GM18868 (cell line): ENCODE measurements around the gene APOBEC4.
A peak's percentile ranks its signal among the peaks of the same experiment; 100 is the strongest.
"Not testable (repeated sequence)": the region's sequence is repeated elsewhere in the genome, so short reads cannot be mapped to it uniquely, and the experiment has no call there.

ENCODE experiments used
- ATAC-seq: cut with Tn5 transposase; IDR thresholded peaks from one replicate; pipeline ENCODE4 v1.9.1; 2021; ENCODE audit warnings: mild to moderate bottlenecking, moderate library complexity; ENCODE audit not compliant: unreplicated experiment

Gene APOBEC4, protein sequence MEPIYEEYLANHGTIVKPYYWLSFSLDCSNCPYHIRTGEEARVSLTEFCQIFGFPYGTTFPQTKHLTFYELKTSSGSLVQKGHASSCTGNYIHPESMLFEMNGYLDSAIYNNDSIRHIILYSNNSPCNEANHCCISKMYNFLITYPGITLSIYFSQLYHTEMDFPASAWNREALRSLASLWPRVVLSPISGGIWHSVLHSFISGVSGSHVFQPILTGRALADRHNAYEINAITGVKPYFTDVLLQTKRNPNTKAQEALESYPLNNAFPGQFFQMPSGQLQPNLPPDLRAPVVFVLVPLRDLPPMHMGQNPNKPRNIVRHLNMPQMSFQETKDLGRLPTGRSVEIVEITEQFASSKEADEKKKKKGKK

DNA sequence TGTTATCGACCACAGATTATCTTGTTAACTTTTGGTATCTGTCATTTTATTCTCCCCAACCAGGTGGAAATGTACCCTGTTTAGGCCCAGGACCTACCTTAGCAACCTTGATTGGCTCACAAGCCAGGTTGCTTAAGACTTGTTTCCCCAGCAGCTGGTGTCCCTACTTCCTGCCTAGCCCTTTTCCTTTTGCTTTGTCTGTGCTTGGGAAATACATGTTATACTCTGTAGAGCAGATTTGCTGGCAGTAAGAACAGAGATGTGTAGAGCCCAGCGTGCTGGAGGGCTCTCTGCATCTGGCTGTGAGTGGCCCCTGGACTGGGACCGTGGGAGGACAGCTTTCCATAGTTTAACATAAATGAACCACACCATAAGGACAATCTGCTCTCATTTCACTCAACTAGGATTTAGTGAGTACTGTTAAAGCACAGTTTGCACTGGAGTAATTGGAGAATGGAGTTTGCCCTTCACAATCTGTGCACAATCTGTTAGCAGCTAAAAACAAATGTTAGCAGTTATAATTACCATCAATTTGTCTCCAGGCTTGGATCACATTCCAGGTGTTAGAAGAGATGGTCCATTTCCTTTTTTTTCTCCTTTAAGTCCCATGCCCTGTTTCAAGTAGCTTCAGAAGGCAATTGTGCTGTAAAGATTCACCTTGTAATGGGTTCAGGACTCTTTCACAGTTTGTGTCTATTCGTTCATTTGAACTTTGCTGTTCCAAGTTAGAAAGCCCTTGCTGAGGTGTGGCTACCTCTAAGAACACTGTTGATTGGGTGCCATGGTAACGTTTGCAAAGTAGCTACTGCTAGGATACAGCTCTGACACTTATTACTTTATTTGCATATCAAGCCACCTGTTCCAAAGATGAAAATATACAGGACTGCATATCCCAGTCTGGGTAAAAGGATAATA, at the start of gene APOBEC4:
APOBEC4 (minus strand) TSS at position 770 of the 915 bp plus-strand sequence. CDS start 4,535 bp downstream, outside the sequence.
- ATAC-seq: peak; percentile 29

DNA sequence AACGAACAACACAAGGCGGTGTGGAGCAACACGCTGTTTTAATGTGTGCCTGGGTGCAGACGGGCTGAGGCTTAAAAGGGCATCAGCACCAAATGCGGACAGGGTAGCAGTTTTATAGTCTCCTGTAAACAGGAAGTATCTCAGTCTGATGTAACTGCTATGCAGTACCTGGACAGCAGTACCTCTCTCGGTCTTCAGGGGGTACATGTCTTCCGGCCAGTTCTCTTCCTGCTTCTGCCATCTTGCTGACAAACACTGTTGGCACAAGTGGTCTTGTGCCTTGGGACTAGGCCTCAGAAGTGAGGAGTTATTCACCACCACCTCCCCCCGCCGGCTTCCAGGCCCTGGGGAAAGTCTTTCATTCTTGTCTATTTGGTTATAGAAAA, 49.7 kb upstream of the APOBEC4 start:
- no peak for ATAC-seq

DNA sequence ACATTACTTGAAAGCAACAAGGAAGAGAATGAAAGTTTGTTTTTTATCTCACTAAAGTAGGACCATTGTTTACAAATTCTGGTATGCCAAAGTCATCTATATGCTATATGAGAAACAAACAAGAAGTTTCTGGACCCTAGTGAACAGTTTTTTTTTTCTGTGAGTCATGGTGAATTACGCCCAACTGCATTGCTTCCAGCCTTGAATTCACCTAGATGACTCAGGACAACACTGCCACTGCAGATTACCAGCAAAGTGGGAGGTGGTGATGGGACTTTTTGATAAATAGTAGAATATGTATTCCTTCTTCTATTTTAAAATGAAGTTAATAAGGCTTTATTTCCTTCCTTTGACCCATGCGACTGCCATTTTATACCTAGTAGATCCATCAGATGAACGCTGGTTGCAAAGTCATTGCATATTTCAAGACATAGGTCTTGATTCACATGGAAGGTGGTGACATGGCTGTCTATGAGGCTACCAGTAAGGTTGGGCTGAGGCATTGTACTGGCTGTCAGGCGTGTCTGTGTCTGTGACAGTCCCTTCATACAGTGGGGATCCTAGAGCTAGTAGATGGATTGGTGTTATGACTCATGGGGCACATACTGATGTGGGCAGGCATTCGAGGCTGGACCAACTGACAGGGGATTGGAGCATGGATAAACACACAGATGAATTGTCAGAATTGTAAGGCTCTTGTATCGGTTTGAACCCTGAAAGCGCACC, 49.1 kb upstream of the APOBEC4 start:
- no peak for ATAC-seq

DNA sequence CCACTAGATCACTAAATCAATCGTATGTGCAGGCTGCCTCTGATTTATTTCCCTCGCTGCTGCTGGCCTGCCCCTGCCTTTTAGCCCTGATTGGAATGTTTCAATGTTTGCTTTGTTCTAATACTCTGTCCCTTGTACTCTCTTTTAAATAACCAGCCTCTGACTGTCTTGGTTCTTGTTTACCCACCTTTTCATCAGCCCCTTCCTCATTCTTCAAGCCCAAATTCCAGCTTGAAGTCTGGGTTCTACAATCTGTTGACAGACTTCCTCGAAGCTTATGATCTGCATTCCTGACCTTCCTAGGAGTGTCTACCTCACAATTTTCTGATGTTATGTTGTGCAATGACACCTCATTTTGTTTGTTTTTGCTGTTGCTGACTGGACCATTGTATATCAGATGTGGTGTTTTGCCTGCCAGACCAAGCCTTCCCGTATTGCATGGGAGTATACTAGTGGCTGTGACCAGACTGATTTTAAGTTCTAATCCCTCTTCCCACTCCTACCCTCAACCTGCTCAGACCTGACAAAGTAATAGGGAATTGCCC, 46.6 kb upstream of the APOBEC4 start:
- no peak for ATAC-seq

DNA sequence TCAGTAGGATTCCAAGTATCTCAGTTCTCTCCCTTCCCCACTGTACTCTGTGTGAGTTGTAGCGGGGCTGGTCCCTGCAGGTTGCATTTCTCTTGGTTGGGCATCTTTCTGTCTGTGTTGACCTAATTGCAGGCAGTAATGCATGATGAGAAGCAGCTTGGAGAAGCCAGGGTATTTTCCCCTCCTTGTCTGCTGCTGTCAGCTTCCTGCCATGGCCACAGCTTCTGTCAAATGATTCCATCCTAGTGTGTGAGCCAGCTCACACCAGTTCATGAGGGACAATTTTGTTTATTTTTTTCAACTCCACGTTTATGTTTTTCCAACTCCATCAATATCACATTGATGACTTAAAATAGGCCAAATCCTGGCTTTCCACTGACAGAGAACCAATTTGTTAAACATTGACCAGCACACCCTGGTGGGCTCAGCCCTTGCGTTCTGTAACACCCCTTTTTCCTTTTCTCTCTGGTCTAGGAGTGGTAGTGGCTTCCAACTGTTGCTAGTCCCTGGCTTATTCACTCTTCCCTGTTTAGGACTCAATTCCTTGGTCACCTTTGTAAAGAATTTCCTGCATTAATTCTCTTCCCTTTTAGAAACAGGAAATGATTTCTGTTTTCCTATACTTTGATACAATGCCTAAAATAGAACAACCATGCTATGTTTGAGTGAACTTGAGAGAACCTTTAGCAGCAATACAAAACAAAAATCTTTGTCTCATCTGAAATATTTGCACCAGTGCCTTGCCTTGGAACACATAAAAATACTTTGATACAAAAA, 44.9 kb upstream of the APOBEC4 start:
- ATAC-seq: no peak

DNA sequence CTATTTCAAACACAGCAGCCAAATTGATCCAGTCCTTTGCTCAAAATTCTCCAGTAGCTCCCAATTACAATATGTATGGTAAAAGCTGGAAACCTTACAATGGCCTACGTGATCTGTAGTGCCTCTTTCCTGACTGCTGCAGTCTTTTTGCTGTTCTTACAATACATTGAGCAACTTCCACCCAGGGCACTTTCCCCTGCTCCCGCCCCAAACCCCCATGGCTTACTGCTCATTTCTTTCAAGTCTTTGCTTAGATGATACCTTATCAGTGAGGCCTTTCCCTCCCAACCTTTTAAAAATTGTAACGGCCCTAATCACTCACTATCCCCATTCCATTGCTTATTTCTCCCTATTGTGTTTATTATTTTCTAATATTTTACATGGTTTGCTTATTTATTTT, 43.9 kb upstream of the APOBEC4 start:
- ATAC-seq: no peak

DNA sequence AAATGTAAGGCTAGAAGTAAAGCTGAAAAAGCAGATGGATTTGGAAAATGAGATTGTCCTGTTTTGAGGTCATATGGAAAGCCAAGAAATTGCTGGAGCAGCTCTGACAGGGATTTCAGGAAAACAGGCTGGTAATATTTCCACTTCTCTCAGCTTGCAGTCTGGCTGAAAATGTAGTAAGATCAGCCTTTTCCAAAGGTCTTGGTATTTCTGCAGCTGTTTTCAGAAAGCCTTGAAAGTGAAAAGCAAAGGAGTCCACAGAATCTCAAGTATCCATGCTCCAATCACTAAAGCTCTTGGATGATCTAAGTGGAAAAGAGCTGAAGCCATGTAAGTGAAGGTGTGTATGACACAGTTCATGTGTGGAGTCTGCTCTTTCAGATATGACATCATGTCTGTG, 41.6 kb upstream of the APOBEC4 start:
- no peak for ATAC-seq

DNA sequence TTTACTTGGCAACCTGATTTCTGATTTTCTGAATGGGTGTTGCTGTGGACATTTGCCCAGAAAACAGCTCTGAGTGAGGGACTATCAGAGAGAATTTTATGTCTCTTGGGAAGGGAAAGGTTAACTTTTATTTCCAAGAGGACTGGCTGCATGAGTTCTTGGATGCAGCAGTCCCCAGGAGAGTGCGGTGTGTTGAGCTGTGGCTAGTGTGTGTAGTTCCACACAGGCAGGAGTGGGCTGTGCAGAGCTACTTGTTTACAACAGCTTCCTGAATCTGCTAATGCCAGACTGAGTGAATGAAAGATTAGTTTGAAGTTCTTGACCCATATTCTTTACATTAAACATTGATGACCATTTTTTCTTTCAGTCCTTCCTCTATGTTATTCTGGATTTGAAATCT, 41.0 kb upstream of the APOBEC4 start:
- no peak for ATAC-seq

DNA sequence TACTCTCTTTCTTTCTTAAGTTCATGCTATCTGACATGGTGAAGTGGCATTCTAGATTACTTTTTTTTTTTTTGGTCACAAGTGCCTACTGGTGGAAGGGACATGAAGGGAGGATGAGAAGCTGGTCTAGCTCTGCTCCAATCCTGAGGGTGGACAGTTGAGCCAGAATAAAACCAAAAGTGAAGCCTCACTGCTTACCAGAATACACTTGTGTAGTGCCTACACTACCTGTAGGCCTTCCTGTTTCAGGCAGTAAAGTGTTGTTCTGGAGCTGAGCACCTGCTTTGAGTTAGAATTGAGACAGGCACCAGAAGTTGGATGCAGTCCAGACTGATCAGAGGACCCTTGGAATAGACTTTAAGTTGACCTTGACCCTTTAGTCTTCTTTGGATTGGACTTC, 40.4 kb upstream of the APOBEC4 start:
- ATAC-seq: no peak

DNA sequence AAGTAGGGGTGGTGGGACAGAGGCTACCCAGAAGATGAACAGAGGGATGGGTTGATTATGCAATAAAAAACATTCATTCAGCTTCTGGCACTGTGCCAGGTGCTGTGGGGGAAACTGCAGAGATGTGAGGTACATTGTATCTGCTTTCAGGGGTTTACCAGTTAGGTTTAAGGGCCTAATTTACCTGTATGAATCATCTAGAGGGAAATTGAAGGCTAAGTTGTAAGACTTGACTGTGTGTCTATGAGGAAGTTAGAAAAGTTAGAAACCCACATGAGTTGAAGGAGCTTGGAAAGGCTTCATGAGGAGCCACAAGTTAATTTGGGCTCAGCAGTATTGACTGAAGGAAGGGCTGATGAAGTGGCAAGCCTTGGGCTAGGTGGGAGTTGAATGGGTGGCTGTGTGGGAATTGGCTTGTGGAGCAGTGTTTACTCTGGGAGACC, 36.7 kb upstream of the APOBEC4 start:
- peak; percentile 97 for ATAC-seq

DNA sequence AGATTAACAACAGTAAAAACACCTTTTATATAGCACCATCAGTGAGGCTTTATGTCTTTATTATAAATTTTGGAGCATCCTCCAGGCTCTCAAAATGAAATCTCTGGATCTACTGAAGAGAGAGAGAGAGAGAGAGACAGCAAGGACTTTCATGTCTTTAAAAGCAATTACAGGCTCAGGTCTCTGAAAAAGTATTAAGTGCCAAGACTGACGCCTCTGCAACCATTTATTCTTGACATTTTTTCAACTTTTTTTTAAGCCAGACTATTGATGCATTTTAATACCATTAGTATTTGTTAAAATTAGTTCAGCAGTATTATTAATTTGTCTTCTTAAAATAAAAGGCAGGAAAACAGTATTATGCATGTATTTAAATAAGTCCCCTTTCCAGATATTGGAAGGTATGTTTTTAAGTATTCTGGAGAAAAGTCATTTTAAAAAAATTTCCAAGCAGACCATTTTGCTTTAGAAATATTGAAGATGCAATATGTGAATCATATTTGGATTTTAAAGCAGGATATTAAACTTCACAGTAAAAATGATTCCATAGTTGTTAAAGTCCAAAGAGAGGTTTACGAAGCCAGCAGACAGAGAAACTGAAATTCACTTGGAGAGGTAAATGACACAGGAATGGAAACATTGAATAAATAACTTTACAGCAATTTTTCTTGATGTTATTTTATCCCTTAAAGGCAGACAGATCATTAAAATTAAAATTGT, 35.4 kb upstream of the APOBEC4 start:
- no peak for ATAC-seq

DNA sequence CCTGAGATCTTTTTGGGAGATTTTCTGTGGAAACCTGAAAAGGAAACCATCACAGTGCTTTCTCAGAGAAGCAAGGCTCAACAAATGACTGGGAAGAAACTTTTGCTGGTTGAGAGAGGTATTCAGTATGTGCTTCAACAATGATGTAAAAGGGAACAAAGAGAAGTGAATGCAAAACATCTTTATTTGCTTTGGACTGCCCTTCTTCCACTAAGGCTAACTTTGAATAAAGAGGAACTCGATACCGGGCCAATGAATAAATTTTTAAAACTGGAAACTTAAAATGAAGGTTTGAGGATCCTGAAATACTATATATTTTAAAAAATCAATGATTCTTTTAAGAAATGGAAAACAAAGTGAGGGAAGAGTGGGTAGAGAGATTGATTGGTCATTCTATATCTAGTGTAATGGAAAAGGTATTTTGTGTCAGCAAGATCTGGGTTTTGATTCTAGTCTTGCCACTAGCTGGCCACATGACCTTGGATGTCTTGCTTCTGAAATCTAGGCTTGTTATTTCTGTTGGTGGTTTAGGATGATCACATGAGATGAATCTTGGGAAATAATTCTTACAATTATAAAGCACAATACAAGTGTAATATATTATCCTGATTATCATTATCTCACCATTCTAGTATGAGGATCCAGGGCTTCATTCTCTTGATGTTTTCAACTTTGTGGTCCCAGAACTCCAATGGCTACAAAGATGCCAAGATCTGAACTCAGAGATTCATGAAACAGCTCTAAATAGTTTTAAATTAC, 34.6 kb upstream of the APOBEC4 start:
- no peak for ATAC-seq

DNA sequence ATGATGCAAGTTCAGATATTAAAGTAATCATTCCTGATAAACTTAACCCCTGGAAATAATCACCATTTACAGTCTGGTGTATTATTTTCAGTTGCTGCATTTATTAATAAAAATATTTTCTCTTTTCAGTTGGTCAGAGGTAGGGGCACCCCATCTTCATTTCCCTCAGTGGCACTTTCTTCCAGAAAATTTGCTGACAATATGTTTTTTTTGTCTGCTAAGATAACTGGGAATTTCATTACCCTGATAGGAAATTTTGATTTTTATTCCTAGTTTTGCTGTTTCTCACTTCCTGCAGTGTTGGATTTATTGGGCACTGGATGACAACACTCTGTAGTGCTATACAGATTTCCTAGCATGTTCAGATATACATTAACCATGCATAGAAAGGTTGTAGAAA, 33.1 kb upstream of the APOBEC4 start:
- no peak for ATAC-seq

DNA sequence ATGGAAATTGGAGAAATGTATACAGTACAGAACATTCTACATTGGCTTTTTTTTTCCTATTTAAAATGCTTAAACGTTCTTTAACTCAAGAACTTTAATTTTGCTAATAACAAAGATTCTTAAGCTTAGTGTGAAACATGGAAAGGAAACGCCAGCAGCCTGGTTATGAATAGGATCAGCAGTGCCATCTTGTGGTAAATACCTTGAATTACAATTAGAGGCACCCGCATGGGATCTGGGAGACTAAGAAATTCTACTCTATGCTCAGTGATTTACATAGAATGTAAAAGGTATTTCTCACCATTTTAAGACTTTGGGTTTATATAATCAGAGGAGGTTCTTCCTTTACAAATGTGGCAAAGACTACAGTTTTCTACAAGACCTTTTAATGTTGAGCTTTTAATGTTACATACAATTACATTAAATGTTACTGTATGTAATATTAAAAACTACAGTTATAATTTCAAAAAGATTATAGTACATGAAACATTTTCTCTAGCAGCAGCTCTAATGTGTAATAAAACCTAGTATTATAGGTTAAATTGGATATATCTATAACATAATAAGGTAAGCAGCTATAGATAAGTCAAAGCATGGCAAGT, 32.1 kb upstream of the APOBEC4 start:
- ATAC-seq: peak; percentile 55

DNA sequence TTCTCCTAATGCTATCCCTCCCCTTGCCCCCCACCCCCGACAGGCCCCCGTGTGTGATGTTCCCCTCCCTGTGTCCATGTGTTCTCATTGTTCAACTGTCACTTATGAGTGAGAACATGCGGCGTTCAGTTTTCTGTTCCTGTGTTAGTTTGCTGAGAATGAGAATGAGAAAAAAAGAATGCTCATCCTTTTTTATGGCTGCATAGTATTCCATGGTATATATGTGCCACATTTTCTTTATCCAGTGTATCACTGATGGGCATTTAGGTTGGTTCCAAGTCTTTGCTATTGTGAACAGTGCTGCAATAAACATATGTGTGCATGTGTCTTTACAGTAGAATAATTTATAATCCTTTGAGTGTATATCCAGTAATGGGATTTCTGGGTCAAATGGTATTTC, 26.2 kb upstream of the APOBEC4 start:
- ATAC-seq: not testable (repeated sequence)

DNA sequence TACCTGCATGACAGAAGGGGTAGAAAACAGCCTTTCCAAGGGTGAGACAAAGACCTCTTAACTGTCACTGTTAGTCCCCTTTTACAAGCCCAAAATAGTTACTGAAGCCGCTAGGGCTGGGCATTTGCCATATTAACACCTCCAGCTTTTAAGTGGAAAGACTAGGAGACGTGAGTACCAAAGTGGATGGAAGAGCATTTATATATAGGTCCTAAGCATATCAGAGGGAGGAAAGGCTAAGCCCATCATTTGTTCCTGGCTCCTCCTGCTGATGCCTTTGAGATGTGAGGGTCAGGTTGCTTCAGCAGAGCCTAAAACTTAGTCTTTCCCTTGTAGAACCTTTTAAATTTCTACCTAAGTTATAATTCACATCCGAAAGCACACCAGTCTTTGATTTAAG, 25.7 kb upstream of the APOBEC4 start:
- ATAC-seq: no peak

DNA sequence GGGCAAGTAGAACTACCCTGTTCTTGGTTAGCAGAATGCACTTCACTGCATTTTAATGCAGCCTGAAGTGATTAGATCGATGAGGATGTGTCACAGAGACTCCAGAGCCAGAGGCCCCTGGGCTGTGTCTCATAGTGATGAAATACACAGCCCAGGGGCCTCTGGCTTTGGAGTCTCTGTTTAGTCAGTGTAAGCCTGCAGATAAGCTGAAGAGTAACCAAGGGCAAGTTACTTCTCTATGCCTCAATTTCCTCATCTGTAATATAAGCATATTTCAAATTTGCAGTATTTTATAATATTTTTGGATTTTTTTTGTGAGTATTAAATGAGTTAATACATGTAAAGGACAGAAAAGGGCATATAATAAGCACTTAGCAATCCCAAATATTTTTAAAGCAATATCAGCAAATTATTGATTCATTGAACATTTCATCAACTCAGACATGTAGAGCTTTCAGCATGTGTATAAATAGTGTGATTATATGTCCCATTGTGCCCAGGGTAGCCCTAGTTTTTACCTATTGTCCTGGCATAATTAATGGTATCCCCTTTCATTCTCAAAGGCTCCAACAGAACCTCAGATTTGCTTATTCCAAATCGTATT, 23.6 kb upstream of the APOBEC4 start:
- no peak for ATAC-seq
